ENCODE results near the gene OS9.

The OS9 gene

GRCh38 chr12:57767305-57767698 is 73.4 kb downstream of the OS9 start:
- Mint-ChIP-seq H3K36me3 (peaks cover 13% of the 10 kb centered on the region), H3K9me3 (ENCODE audit: low read depth) (no peaks in the 10 kb centered on the region), H3K4me3 (peak overlapping the region; percentile 91), H3K27ac (no peak overlapping the region), H3K4me1 (ENCODE audit: low read depth) (peaks cover 44% of the 10 kb centered on the region), H3K27me3 (no peaks in the 10 kb centered on the region)

DNA sequence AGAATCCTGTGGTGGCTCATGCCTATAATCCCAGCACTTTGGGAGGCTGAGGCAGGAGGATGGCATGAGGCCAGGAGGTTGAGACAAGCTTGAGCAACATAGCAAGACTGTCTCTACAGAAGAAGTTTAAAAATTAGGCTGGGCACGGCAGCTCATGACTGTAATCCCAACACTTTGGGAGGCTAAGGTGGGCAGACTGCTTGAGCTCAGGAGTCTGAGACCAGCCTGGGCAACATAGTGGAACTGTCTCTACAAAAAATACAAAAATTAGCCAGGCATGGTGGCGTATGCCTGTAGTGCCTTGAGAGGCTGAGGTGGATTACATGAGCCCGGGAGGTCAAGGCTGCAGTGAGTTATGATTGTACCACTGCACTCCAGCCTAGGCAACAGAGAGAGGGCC is 73.9 kb downstream of the OS9 start:
- no peaks in the 10 kb centered on the region for H3K27me3 Mint-ChIP-seq
- peaks cover 46% of the 10 kb centered on the region for H3K4me1 Mint-ChIP-seq (ENCODE audit: low read depth)
- peaks cover 13% of the 10 kb centered on the region for H3K36me3 Mint-ChIP-seq
- H3K4me3 Mint-ChIP-seq, result no peak overlapping the region
- no peak overlapping the region for H3K27ac Mint-ChIP-seq
- no peaks in the 10 kb centered on the region for H3K9me3 Mint-ChIP-seq (ENCODE audit: low read depth)

- peaks cover 36% of the 10 kb centered on the region for H3K4me1 Mint-ChIP-seq (ENCODE audit: low read depth)
- peaks cover 7% of the 10 kb centered on the region for H3K36me3 Mint-ChIP-seq
- H3K27me3 Mint-ChIP-seq, result no peaks in the 10 kb centered on the region
- no peaks in the 10 kb centered on the region for H3K9me3 Mint-ChIP-seq (ENCODE audit: low read depth)
- H3K4me3 Mint-ChIP-seq, result peak overlapping the region; percentile 99
- peak overlapping the region; percentile 72 for H3K27ac Mint-ChIP-seq
These were observed 75.7 kb downstream of the OS9 start for GRCh38 chr12:57769594-57769993.

GRCh38 chr12:57770734-57771133 is 76.8 kb downstream of the OS9 start:
- H3K27ac Mint-ChIP-seq, result peak overlapping the region; percentile 58
- no peaks in the 10 kb centered on the region for H3K27me3 Mint-ChIP-seq
- H3K36me3 Mint-ChIP-seq, result peaks cover 7% of the 10 kb centered on the region
- H3K4me3 Mint-ChIP-seq, result peak overlapping the region; percentile 99
- H3K9me3 Mint-ChIP-seq (ENCODE audit: low read depth), result no peaks in the 10 kb centered on the region
- H3K4me1 Mint-ChIP-seq (ENCODE audit: low read depth), result peaks cover 30% of the 10 kb centered on the region
